KMS-11 (cell line): ENCODE data around the gene EFCAB6.

ENCODE experiments used
- H2AFZ ChIP-seq: fragments of 200-600 bp; sonication (generic); 2 replicates; pipeline ENCODE4 v1.6.1; 2016; ENCODE audit warnings: antibody characterized with exemption, mixed run types, low read depth
- H3K27ac ChIP-seq: fragments of 200-600 bp; sonication (generic); 2 replicates; pipeline ENCODE4 v1.6.1; 2016; ENCODE audit warnings: mild to moderate bottlenecking, mixed run types
- H3K27me3 ChIP-seq: fragments of 200-600 bp; sonication (generic); 2 replicates; pipeline ENCODE4 v1.6.1; 2017; ENCODE audit warnings: mild to moderate bottlenecking, low read depth, mixed run types, moderate library complexity; ENCODE audit not compliant: insufficient read depth
- H3K36me3 ChIP-seq: fragments of 200-600 bp; sonication (generic); 2 replicates; pipeline ENCODE4 v1.6.1; 2017; ENCODE audit warnings: mild to moderate bottlenecking, mixed run types; ENCODE audit not compliant: insufficient read depth
- H3K4me1 ChIP-seq: fragments of 200-600 bp; sonication (generic); 2 replicates; pipeline ENCODE4 v1.6.1; 2016; ENCODE audit warnings: mild to moderate bottlenecking, low read depth, mixed run types; ENCODE audit not compliant: poor library complexity, severe bottlenecking
- H3K4me2 ChIP-seq: fragments of 200-600 bp; sonication (generic); 2 replicates; pipeline ENCODE4 v1.7.0; 2016; ENCODE audit warnings: mild to moderate bottlenecking, mixed run types
- H3K4me3 ChIP-seq: fragments of 200-600 bp; sonication (generic); IDR thresholded peaks from 2 replicates; pipeline ENCODE4 v1.6.1; 2017; ENCODE audit warnings: low read depth, low read length, mixed read lengths; ENCODE audit not compliant: insufficient read depth
- H3K79me2 ChIP-seq: fragments of 200-600 bp; sonication (generic); 2 replicates; pipeline ENCODE4 v1.6.1; 2016; ENCODE audit warnings: low read depth, mixed run types; ENCODE audit not compliant: insufficient read depth
- H3K9ac ChIP-seq: fragments of 200-600 bp; sonication (generic); 2 replicates; pipeline ENCODE4 v1.6.1; 2016; ENCODE audit warnings: mild to moderate bottlenecking, mixed run types
- H4K20me1 ChIP-seq: fragments of 200-600 bp; sonication (generic); 2 replicates; pipeline ENCODE4 v1.6.1; 2016; ENCODE audit warnings: mild to moderate bottlenecking, mixed run types; ENCODE audit not compliant: insufficient read depth
- TF ChIP-seq, protein P1 (sequence below): fragments of 200-600 bp; sonication (generic); conservative IDR thresholded peaks from 2 replicates; pipeline ENCODE4 v1.6.1; 2017; ENCODE audit warnings: low read depth, mild to moderate bottlenecking, antibody characterized with exemption, low read length, moderate library complexity, mixed read lengths

The EFCAB6 gene

DNA sequence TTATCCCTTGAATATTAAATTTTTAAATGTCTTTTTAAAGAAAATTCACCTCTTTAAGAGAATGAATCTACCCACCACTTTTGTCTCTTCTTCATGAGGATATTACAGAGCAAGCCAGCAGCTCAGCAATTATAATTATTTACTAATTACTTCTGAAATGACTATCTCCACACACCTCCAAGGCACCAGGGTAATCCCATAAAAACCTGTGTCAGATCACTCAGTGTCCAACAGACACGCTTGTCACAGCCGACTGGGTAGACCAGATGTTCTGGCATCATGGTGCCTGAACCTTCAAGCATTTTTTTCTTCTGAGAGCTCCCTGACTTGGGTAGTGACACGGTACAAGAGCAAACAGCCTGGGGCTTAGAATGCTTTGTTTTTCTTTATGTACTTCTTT is 61.4 kb downstream of the EFCAB6 start:
- H4K20me1 ChIP-seq = no peaks in the 10 kb centered on the region
- no peak overlapping the region for H3K4me2 ChIP-seq
- no peak overlapping the region for H3K9ac ChIP-seq
- H3K27me3 ChIP-seq = peaks cover 3% of the 10 kb centered on the region; the same call in 1 of the 2 replicates
- no peaks in the 10 kb centered on the region for H3K79me2 ChIP-seq
- no peak overlapping the region for H3K27ac ChIP-seq
- H3K36me3 ChIP-seq = no peaks in the 10 kb centered on the region
- H3K4me3 ChIP-seq = no peak overlapping the region
- no peak overlapping the region for H2AFZ ChIP-seq
- H3K4me1 ChIP-seq = no peaks in the 10 kb centered on the region
- TF ChIP-seq, protein P1, sequence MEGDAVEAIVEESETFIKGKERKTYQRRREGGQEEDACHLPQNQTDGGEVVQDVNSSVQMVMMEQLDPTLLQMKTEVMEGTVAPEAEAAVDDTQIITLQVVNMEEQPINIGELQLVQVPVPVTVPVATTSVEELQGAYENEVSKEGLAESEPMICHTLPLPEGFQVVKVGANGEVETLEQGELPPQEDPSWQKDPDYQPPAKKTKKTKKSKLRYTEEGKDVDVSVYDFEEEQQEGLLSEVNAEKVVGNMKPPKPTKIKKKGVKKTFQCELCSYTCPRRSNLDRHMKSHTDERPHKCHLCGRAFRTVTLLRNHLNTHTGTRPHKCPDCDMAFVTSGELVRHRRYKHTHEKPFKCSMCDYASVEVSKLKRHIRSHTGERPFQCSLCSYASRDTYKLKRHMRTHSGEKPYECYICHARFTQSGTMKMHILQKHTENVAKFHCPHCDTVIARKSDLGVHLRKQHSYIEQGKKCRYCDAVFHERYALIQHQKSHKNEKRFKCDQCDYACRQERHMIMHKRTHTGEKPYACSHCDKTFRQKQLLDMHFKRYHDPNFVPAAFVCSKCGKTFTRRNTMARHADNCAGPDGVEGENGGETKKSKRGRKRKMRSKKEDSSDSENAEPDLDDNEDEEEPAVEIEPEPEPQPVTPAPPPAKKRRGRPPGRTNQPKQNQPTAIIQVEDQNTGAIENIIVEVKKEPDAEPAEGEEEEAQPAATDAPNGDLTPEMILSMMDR = no peak

DNA sequence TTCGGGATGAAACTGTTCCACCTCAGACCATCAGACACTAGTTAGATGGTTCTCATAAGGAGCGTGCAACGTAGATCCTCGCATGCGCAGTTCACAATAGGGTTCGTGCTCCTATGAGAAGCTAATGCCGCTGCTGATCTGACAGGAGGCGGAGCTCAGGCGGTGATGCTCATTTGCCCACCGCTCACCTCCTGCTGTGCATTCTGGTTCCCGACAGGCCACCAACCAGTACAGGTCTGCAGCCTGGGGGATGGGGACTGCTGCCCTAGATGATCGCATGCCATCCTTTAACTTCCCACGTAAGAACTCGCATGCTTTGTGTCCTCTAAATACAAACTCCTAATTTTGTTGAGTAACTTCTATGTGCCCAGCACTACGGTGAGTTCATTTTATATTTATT is 62.6 kb downstream of the EFCAB6 start:
- Histone ChIP-seq H4K20me1 (no peaks in the 10 kb centered on the region), H3K27me3 (peaks cover 3% of the 10 kb centered on the region; the same call in 1 of the 2 replicates), H3K27ac (no peak overlapping the region), H3K4me1 (no peaks in the 10 kb centered on the region), H3K4me2 (no peak overlapping the region), H3K4me3 (no peak overlapping the region), H3K79me2 (no peaks in the 10 kb centered on the region), H3K9ac (no peak overlapping the region), H3K36me3 (no peaks in the 10 kb centered on the region), H2AFZ (no peak overlapping the region)
- TF ChIP-seq, protein P1 = no peak

DNA sequence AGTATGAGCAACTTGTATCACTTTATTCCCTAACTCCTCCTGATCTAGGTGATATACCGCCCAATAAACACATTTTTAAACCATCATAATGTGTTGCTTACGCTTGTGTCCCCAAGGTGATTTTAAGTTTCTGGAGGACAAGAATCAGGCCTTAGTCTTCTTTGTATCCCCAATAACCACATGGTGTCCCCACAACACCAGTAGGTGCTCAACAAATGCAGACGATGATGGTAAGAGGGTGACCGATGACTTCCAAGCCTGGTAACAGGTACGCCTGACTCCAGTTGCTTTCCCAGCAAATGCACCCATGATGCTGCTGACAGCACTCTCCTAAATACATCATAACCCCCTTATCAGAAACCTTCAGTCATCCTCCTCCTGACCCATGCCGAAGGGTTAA is 64.2 kb downstream of the EFCAB6 start:
- TF ChIP-seq, protein P1 = no peak
- no peak overlapping the region for H3K4me2 ChIP-seq
- no peak overlapping the region for H2AFZ ChIP-seq
- no peaks in the 10 kb centered on the region for H4K20me1 ChIP-seq
- H3K36me3 ChIP-seq = no peaks in the 10 kb centered on the region
- no peak overlapping the region for H3K27ac ChIP-seq
- H3K79me2 ChIP-seq = no peaks in the 10 kb centered on the region
- no peaks in the 10 kb centered on the region for H3K4me1 ChIP-seq
- no peak overlapping the region for H3K4me3 ChIP-seq
- no peak overlapping the region for H3K9ac ChIP-seq
- H3K27me3 ChIP-seq = peaks cover 3% of the 10 kb centered on the region; the same call in 1 of the 2 replicates

DNA sequence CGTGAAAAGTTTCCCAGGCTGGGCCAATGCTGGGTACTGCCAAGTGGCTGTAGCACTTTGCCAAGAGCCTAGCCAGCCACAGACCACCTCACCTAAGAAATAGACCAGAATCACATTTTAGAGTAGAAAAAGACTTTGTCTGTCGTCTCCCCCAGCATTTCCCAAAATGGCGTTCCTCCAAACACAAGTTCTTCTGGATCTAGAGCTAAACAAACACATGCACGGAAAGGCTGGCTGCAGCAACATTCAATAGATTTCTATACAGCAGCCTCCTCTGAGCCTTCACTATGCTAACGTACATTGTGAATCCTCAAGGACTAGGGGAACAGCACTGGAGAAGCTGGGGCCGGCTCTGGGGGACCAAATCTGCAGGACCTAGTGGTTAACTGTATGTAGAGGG is 65.0 kb downstream of the EFCAB6 start:
- Histone ChIP-seq H4K20me1 (no peaks in the 10 kb centered on the region), H3K27me3 (peaks cover 5% of the 10 kb centered on the region), H2AFZ (no peak overlapping the region), H3K27ac (no peak overlapping the region), H3K4me3 (no peak overlapping the region), H3K4me2 (no peak overlapping the region), H3K79me2 (no peaks in the 10 kb centered on the region), H3K36me3 (no peaks in the 10 kb centered on the region), H3K9ac (no peak overlapping the region), H3K4me1 (no peaks in the 10 kb centered on the region)
- TF ChIP-seq, protein P1 = no peak
